OCI-LY3 (cell line): ENCODE data around the gene WRNIP1.

ENCODE experiments used
- H2AFZ ChIP-seq: fragments of 200-600, 300-600 bp; shearing (Covaris generic); 2 replicates; pipeline ENCODE4 v1.6.0; 2014; ENCODE audit warnings: antibody characterized with exemption, low read depth, low read length
- H3K27ac ChIP-seq: fragments of 200-600, 300-600 bp; sonication (generic); 2 replicates; pipeline ENCODE4 v1.5.1; 2014; ENCODE audit warnings: mild to moderate bottlenecking, low read length, moderate library complexity, mixed read lengths
- H3K27me3 ChIP-seq: fragments of 200-600, 300-600 bp; sonication (generic); 2 replicates; pipeline ENCODE4 v1.6.1; 2014; ENCODE audit warnings: low read depth, low read length, mixed read lengths
- H3K36me3 ChIP-seq: fragments of 200-600, 300-600 bp; sonication (generic); replicated peaks from 2 replicates; pipeline ENCODE3; 2014; ENCODE audit warnings: low read depth, low read length, mixed read lengths
- H3K4me1 ChIP-seq: fragments of 300-600, 200-600 bp; sonication (generic); 2 replicates; pipeline ENCODE4 v1.6.1; 2014; ENCODE audit warnings: low read length, mixed read lengths
- H3K4me2 ChIP-seq: fragments of 200-600, 300-600 bp; sonication (generic); 2 replicates; pipeline ENCODE4 v1.6.1; 2014; ENCODE audit warnings: low read length, mixed read lengths
- H3K4me3 ChIP-seq: fragments of 300-600, 200-600 bp; sonication (generic); 2 replicates; pipeline ENCODE4 v1.5.1; 2014; ENCODE audit warnings: antibody characterized with exemption, mild to moderate bottlenecking, low read length, moderate library complexity
- H3K79me2 ChIP-seq: fragments of 300-600, 200-600 bp; shearing (Covaris generic); 2 replicates; pipeline ENCODE4 v1.6.1; 2014; ENCODE audit warnings: mild to moderate bottlenecking, low read length, mixed read lengths
- H3K9ac ChIP-seq: fragments of 300-600, 200-600 bp; shearing (Covaris generic); 2 replicates; pipeline ENCODE4 v1.6.0; 2014; ENCODE audit warnings: mild to moderate bottlenecking, low read length, moderate library complexity
- H3K9me3 ChIP-seq: fragments of 200-600, 300-600 bp; shearing (Covaris generic); 2 replicates; pipeline ENCODE4 v1.6.1; 2014; ENCODE audit warnings: low read length, mixed read lengths; ENCODE audit not compliant: insufficient read depth
- H4K20me1 ChIP-seq: fragments of 200-600, 300-600 bp; sonication (generic); 2 replicates; pipeline ENCODE4 v1.6.1; 2016; ENCODE audit warnings: low read length, mixed read lengths; ENCODE audit not compliant: insufficient read depth
- EZH2phosphoT487 ChIP-seq: fragments of 200-600 bp; shearing (Covaris generic); IDR thresholded peaks from 2 replicates; pipeline ENCODE4 v1.6.1; 2018; ENCODE audit warnings: antibody characterized with exemption, mixed run types, low read depth
- TF ChIP-seq, protein P1 (sequence below): fragments of 200-600, 300-600 bp; sonication (generic); IDR thresholded peaks from 2 replicates; pipeline ENCODE4 v1.5.1; 2014; ENCODE audit warnings: antibody characterized with exemption, low read length, low read depth

WRNIP1 gene

GRCh38 chr6:2772840-2773239, 7.6 kb downstream of the WRNIP1 start:
- Histone ChIP-seq H3K9me3 (no peaks in the 10 kb centered on the region), H2AFZ (no peak overlapping the region), H3K4me2 (no peak overlapping the region), H3K4me3 (no peak overlapping the region), H3K27me3 (no peaks in the 10 kb centered on the region), H3K27ac (no peak overlapping the region), H3K79me2 (peaks cover 97% of the 10 kb centered on the region), H3K36me3 (peaks cover 32% of the 10 kb centered on the region), H3K4me1 (peaks cover 10% of the 10 kb centered on the region), H3K9ac (no peak overlapping the region), H4K20me1 (peaks cover 47% of the 10 kb centered on the region)
- no peak for TF ChIP-seq EZH2phosphoT487
- TF ChIP-seq, protein P1, sequence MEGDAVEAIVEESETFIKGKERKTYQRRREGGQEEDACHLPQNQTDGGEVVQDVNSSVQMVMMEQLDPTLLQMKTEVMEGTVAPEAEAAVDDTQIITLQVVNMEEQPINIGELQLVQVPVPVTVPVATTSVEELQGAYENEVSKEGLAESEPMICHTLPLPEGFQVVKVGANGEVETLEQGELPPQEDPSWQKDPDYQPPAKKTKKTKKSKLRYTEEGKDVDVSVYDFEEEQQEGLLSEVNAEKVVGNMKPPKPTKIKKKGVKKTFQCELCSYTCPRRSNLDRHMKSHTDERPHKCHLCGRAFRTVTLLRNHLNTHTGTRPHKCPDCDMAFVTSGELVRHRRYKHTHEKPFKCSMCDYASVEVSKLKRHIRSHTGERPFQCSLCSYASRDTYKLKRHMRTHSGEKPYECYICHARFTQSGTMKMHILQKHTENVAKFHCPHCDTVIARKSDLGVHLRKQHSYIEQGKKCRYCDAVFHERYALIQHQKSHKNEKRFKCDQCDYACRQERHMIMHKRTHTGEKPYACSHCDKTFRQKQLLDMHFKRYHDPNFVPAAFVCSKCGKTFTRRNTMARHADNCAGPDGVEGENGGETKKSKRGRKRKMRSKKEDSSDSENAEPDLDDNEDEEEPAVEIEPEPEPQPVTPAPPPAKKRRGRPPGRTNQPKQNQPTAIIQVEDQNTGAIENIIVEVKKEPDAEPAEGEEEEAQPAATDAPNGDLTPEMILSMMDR = no peak

- Histone ChIP-seq H3K36me3 (peaks cover 26% of the 10 kb centered on the region), H3K9me3 (no peaks in the 10 kb centered on the region), H3K4me2 (no peak overlapping the region)
Measured at GRCh38 chr6:2773449-2773848, 8.3 kb downstream of the WRNIP1 start.

GRCh38 chr6:2775003-2775402, 9.8 kb downstream of the WRNIP1 start:
- Histone ChIP-seq H3K27ac (no peak overlapping the region), H3K36me3 (peaks cover 22% of the 10 kb centered on the region), H3K4me3 (no peak overlapping the region), H3K9me3 (no peaks in the 10 kb centered on the region), H3K79me2 (peaks cover 94% of the 10 kb centered on the region), H2AFZ (no peak overlapping the region), H3K4me1 (no peaks in the 10 kb centered on the region), H4K20me1 (peaks cover 36% of the 10 kb centered on the region), H3K4me2 (no peak overlapping the region), H3K27me3 (no peaks in the 10 kb centered on the region), H3K9ac (no peak overlapping the region)
- no peak for TF ChIP-seq EZH2phosphoT487
- TF ChIP-seq, protein P1 = no peak

More at GRCh38 chr6:2773449-2773848, 8.3 kb downstream of the WRNIP1 start:
- Histone ChIP-seq H3K4me1 (peaks cover 4% of the 10 kb centered on the region), H3K27ac (no peak overlapping the region), H3K4me3 (no peak overlapping the region), H3K79me2 (peaks cover 97% of the 10 kb centered on the region), H4K20me1 (peaks cover 41% of the 10 kb centered on the region), H3K9ac (no peak overlapping the region), H2AFZ (no peak overlapping the region), H3K27me3 (no peaks in the 10 kb centered on the region)
- TF ChIP-seq, protein P1 = no peak
- TF ChIP-seq EZH2phosphoT487 = no peak

DNA sequence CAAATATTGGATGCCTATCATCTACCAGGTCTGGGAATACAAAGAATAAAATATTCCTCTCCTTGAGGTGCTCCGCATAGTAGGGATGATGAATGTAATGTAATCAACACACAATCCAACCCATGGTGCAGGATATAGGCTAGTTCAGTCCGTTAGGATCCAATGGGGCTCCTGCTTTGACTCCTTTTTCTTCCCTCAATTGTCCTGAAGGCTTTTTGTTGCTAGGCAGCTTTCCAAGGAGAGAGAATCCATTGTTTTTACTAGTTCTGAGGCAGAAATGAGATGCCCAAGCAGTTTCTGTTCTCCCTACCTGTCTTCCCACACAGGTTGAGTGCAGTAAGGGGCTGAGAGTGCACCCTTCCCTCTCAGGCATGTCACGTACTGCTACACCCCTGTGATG, 12.1 kb downstream of the WRNIP1 start:
- Histone ChIP-seq H3K36me3 (peaks cover 17% of the 10 kb centered on the region), H3K79me2 (peaks cover 77% of the 10 kb centered on the region), H3K4me2 (no peak overlapping the region), H3K4me3 (no peak overlapping the region), H3K27ac (no peak overlapping the region), H3K9ac (no peak overlapping the region), H2AFZ (no peak overlapping the region), H3K4me1 (no peaks in the 10 kb centered on the region), H4K20me1 (peaks cover 24% of the 10 kb centered on the region), H3K9me3 (no peaks in the 10 kb centered on the region), H3K27me3 (no peaks in the 10 kb centered on the region)
- no peak for TF ChIP-seq EZH2phosphoT487
- TF ChIP-seq, protein P1 = no peak
